ENCODE results near the gene SHB. TPM values are rescaled to one million over a fixed set of nuclear protein-coding genes. Genes with fewer than 3 reads are reported as not detected.

SHB gene
- total RNA-seq, 1 donor from 2014 or later, result 18.5 TPM

DNA sequence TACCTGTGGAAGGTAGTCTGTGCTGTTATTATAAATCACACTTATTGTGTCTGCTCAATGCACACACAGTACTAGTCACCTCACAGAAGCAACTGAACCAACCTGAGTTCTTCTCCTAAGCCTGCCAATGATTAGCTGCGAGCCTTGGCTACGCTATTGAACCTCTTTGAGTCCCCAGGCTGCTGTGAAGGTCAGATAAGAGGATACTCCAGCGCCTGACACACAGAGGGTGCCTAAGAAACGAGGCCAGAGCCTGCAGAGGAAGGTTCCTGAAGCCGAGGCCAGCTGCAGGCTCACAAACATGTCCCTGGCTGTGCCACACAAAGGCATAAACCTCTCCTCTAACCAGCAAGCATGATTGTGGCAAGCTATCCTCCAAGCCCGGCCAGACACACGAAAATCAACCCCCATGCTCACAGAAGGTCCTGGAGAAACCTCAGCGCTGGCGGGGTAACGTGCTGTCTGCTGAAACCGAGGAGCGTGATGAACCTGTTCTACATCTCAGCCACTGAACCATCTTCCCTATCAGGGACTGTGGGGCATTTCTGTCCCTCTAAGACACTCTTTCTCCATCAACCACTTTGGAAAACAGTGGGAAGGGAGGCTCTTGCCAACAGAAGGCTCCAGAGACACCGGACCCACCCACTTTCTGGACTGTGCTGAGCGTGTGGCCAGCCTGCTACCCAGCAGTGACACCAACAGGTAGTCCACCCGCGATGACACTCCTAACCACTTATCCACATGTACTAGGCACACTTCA, 111.9 kb downstream of the SHB start:
- Mint-ChIP-seq H3K9me3 (ENCODE audit: unreplicated experiment) (no peaks in the 10 kb centered on the region), H3K4me3 (ENCODE audit: unreplicated experiment) (no peak overlapping the region), H3K27me3 (ENCODE audit: unreplicated experiment) (peaks cover 10% of the 10 kb centered on the region), H3K36me3 (ENCODE audit: low read depth, unreplicated experiment) (peaks cover 40% of the 10 kb centered on the region), H3K4me1 (ENCODE audit: unreplicated experiment) (peaks cover 30% of the 10 kb centered on the region), H3K27ac (ENCODE audit: unreplicated experiment) (no peak overlapping the region)
- TF ChIP-seq, protein P1, sequence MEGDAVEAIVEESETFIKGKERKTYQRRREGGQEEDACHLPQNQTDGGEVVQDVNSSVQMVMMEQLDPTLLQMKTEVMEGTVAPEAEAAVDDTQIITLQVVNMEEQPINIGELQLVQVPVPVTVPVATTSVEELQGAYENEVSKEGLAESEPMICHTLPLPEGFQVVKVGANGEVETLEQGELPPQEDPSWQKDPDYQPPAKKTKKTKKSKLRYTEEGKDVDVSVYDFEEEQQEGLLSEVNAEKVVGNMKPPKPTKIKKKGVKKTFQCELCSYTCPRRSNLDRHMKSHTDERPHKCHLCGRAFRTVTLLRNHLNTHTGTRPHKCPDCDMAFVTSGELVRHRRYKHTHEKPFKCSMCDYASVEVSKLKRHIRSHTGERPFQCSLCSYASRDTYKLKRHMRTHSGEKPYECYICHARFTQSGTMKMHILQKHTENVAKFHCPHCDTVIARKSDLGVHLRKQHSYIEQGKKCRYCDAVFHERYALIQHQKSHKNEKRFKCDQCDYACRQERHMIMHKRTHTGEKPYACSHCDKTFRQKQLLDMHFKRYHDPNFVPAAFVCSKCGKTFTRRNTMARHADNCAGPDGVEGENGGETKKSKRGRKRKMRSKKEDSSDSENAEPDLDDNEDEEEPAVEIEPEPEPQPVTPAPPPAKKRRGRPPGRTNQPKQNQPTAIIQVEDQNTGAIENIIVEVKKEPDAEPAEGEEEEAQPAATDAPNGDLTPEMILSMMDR (IDR thresholded peaks at IDR 0.05; ENCODE audit: unreplicated experiment), result no peak
- no peak for DNase-seq (ENCODE audit: low spot score)

DNA sequence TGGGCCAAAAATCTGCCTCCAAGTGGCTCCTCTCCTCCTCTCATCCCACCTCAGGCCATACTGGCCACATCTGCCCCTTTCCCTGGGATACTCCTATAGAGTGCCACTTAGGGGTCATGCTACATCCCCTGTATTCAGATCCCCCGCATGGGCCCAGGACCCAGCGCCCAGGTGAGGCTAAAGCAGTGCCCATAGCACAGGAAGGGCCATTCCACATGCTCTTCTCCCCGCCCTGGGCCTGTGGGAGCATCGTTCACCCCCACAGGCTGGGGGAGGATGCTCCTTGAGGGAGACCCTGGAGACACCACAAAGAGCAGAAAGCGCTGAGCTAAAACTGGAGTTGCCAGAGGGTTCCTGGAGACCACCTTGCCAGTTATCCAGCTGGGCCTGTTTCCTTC, 112.6 kb downstream of the SHB start:
- Mint-ChIP-seq H3K27ac (ENCODE audit: unreplicated experiment) (no peak overlapping the region), H3K36me3 (ENCODE audit: low read depth, unreplicated experiment) (peaks cover 44% of the 10 kb centered on the region)

DNA sequence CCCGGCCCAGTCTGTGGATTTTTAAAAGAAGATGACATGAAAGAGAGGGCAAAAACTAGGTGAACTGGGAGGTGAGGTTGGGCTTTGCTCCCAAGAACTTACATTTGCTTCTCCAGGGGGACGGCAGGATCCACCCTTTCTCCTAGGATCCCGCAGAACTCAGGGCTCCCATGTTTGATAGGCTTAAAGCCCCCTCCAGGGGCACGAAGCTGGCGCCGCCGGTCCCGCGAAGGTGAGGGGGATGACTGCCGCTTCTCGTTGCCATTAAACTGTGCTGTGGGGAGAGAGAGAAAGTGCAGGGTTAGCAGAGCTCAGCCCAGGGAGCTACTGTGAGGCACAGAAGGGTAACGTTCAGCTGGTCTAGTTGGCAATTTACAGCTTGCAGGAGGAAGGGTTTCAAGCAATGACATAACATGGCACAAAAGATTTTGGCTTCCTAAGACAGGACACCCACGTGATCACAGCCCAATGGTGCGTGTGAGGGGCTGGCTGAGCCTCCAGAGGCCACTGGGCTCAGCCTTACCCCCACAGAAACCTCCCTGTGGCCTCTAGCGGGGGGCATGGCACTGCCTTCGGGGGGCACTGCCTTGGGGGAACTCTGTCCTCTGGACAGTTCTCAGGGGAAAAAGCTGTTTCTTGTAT, 113.1 kb downstream of the SHB start:
- TF ChIP-seq, protein P1 (IDR thresholded peaks at IDR 0.05; ENCODE audit: unreplicated experiment), result no peak

More for the DNA sequence above, 112.6 kb downstream of the SHB start:
- Mint-ChIP-seq H3K27me3 (ENCODE audit: unreplicated experiment) (peaks cover 10% of the 10 kb centered on the region), H3K4me1 (ENCODE audit: unreplicated experiment) (peaks cover 33% of the 10 kb centered on the region), H3K4me3 (ENCODE audit: unreplicated experiment) (no peak overlapping the region), H3K9me3 (ENCODE audit: unreplicated experiment) (no peaks in the 10 kb centered on the region)
- DNase-seq (ENCODE audit: low spot score), result no peak
- TF ChIP-seq, protein P1 (IDR thresholded peaks at IDR 0.05; ENCODE audit: unreplicated experiment), result no peak

DNA sequence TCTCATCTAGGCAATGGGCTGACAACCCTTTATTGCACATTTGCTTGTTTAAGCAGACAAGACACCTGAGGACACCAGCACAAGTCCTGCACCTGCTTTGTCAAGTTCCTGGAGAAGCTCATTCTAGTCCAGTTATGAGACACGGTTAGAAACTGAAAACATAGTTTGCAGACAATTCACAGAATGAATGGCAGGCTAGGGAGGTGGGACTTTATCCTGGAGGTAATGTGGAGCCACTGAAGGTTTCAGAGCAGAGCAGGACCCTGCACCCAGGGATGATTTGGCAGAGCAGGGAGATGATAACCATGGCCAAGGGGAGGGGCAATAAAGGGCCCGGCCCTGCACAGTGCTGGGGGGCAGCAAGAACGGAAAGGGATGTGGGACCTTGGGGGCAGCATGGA, 114.4 kb downstream of the SHB start:
- H3K27me3 Mint-ChIP-seq (ENCODE audit: unreplicated experiment), result peaks cover 6% of the 10 kb centered on the region
- TF ChIP-seq, protein P1 (IDR thresholded peaks at IDR 0.05; ENCODE audit: unreplicated experiment), result no peak
- DNase-seq (ENCODE audit: low spot score), result no peak
- no peak overlapping the region for H3K4me3 Mint-ChIP-seq (ENCODE audit: unreplicated experiment)
- peaks cover 47% of the 10 kb centered on the region for H3K36me3 Mint-ChIP-seq (ENCODE audit: low read depth, unreplicated experiment)
- H3K4me1 Mint-ChIP-seq (ENCODE audit: unreplicated experiment), result peaks cover 35% of the 10 kb centered on the region
- no peaks in the 10 kb centered on the region for H3K9me3 Mint-ChIP-seq (ENCODE audit: unreplicated experiment)
- no peak overlapping the region for H3K27ac Mint-ChIP-seq (ENCODE audit: unreplicated experiment)

More for the DNA sequence above, 113.1 kb downstream of the SHB start:
- Mint-ChIP-seq H3K4me3 (ENCODE audit: unreplicated experiment) (no peak overlapping the region), H3K9me3 (ENCODE audit: unreplicated experiment) (no peaks in the 10 kb centered on the region), H3K27ac (ENCODE audit: unreplicated experiment) (no peak overlapping the region), H3K36me3 (ENCODE audit: low read depth, unreplicated experiment) (peaks cover 44% of the 10 kb centered on the region), H3K4me1 (ENCODE audit: unreplicated experiment) (peaks cover 35% of the 10 kb centered on the region), H3K27me3 (ENCODE audit: unreplicated experiment) (peaks cover 9% of the 10 kb centered on the region)
- no peak for DNase-seq (ENCODE audit: low spot score)
